Muscle layer of duodenum (tissue), 2 donors: ENCODE data around the gene GNPNAT1.
A peak's percentile ranks its signal among the peaks of the same experiment; 100 is the strongest.
"Not testable (repeated sequence)": the region's sequence is repeated elsewhere in the genome, so short reads cannot be mapped to it uniquely, and the experiment has no call there.

Experiments used
- H3K27ac ChIP-seq: one replicate; pipeline ENCODE4 v1.7.0; 2013; ENCODE audit warnings: mild to moderate bottlenecking, low read length
- H3K27me3 ChIP-seq: one replicate; pipeline ENCODE4 v1.7.0; 2013; ENCODE audit warnings: low read depth, mild to moderate bottlenecking, control low read depth, low read length
- H3K36me3 ChIP-seq, 2 donors: one replicate each; pipeline ENCODE4 v1.7.0; 2013; ENCODE audit warnings: low read length in 2 of 2, control low read depth in 1 of 2, mild to moderate bottlenecking in 1 of 2; ENCODE audit not compliant: insufficient read depth in 2 of 2, control insufficient read depth in 1 of 2
- H3K4me1 ChIP-seq, 2 donors: one replicate each; pipeline ENCODE4 v1.7.0; 2013; ENCODE audit warnings: low read length in 2 of 2, mild to moderate bottlenecking in 2 of 2, control low read depth in 1 of 2, moderate library complexity in 1 of 2; ENCODE audit not compliant: insufficient read depth in 2 of 2, control insufficient read depth in 1 of 2
- H3K4me3 ChIP-seq, 2 donors: one replicate each; pipeline ENCODE4 v1.7.0; 2013; ENCODE audit warnings: low read length in 2 of 2, low read depth in 1 of 2, mild to moderate bottlenecking in 1 of 2
- H3K9me3 ChIP-seq, 2 donors: one replicate each; pipeline ENCODE4 v1.7.0; 2013; ENCODE audit warnings: low read length in 2 of 2, control low read depth in 1 of 2, mild to moderate bottlenecking in 1 of 2; ENCODE audit not compliant: control insufficient read depth in 1 of 2
- donor health status: healthy.

GNPNAT1 gene

GRCh38 chr14:52755607-52756316 lies 35.6 kb downstream of the GNPNAT1 start:
- H3K27me3 ChIP-seq: no peaks in the 10 kb centered on the region
- no peaks in the 10 kb centered on the region for H3K4me1 ChIP-seq
- H3K27ac ChIP-seq: no peak overlapping the region
- H3K36me3 ChIP-seq: peaks cover 3% of the 10 kb centered on the region in 2 donors
- H3K9me3 ChIP-seq: no peaks in the 10 kb centered on the region
- no peak overlapping the region for H3K4me3 ChIP-seq

GRCh38 chr14:52748647-52749292 lies 42.6 kb downstream of the GNPNAT1 start:
- Histone ChIP-seq H3K4me1 (no peaks in the 10 kb centered on the region), H3K27ac (no peak overlapping the region), H3K27me3 (no peaks in the 10 kb centered on the region), H3K4me3 (no peak overlapping the region), H3K36me3 (peaks cover 9 to 19% of the 10 kb centered on the region in 2 donors), H3K9me3 (no peaks in the 10 kb centered on the region)

GRCh38 chr14:52741865-52742264 lies 49.5 kb downstream of the GNPNAT1 start:
- Histone ChIP-seq H3K4me3 (no peak overlapping the region), H3K27me3 (no peaks in the 10 kb centered on the region), H3K27ac (peak overlapping the region; percentile 71), H3K4me1 (peaks cover 0 to 4% of the 10 kb centered on the region in 2 donors), H3K9me3 (no peaks in the 10 kb centered on the region), H3K36me3 (peaks cover 4 to 9% of the 10 kb centered on the region in 2 donors)

GRCh38 chr14:52740751-52741150 lies 50.7 kb downstream of the GNPNAT1 start:
- no peaks in the 10 kb centered on the region for H3K9me3 ChIP-seq
- peaks cover 4% of the 10 kb centered on the region in 2 donors for H3K36me3 ChIP-seq
- no peaks in the 10 kb centered on the region for H3K27me3 ChIP-seq
- H3K27ac ChIP-seq: no peak overlapping the region
- no peak overlapping the region for H3K4me3 ChIP-seq
- peaks cover 3 to 4% of the 10 kb centered on the region in 2 donors for H3K4me1 ChIP-seq

GRCh38 chr14:52738409-52738808 lies 53.0 kb downstream of the GNPNAT1 start:
- H3K27me3 ChIP-seq: no peaks in the 10 kb centered on the region
- no peaks in the 10 kb centered on the region for H3K9me3 ChIP-seq
- no peak overlapping the region for H3K27ac ChIP-seq
- peaks cover 3 to 4% of the 10 kb centered on the region in 2 donors for H3K4me1 ChIP-seq
- H3K4me3 ChIP-seq: no peak overlapping the region
- H3K36me3 ChIP-seq: no peaks in the 10 kb centered on the region

- H3K4me1 ChIP-seq: peaks cover 0 to 10% of the 10 kb centered on the region in 2 donors
- H3K27me3 ChIP-seq: no peaks in the 10 kb centered on the region
- no peaks in the 10 kb centered on the region for H3K36me3 ChIP-seq
- H3K27ac ChIP-seq: no peak overlapping the region
- H3K9me3 ChIP-seq: no peaks in the 10 kb centered on the region
- no peak overlapping the region for H3K4me3 ChIP-seq
Measured at GRCh38 chr14:52735921-52736489, 55.4 kb downstream of the GNPNAT1 start.

- no peaks in the 10 kb centered on the region for H3K36me3 ChIP-seq
- no peak overlapping the region for H3K4me3 ChIP-seq
- no peak overlapping the region for H3K27ac ChIP-seq
- no peaks in the 10 kb centered on the region for H3K9me3 ChIP-seq
- peaks cover 0 to 11% of the 10 kb centered on the region in 2 donors for H3K4me1 ChIP-seq
- no peaks in the 10 kb centered on the region for H3K27me3 ChIP-seq
Measured at GRCh38 chr14:52733824-52734223, 57.6 kb downstream of the GNPNAT1 start.

GRCh38 chr14:52730709-52731111 lies 60.7 kb downstream of the GNPNAT1 start:
- H3K9me3 ChIP-seq: no peaks in the 10 kb centered on the region
- H3K36me3 ChIP-seq: peaks cover 8 to 25% of the 10 kb centered on the region in 2 donors
- H3K4me1 ChIP-seq: peaks cover 0 to 8% of the 10 kb centered on the region in 2 donors
- peak overlapping the region; percentile 58 to 76 for H3K4me3 ChIP-seq
- H3K27me3 ChIP-seq: no peaks in the 10 kb centered on the region
- H3K27ac ChIP-seq: peak overlapping the region; percentile 77

- H3K4me1 ChIP-seq: peaks cover 0 to 8% of the 10 kb centered on the region in 2 donors
- H3K27ac ChIP-seq: peak within 1 kb of the TSS; percentile 80
- H3K4me3 ChIP-seq: peak within 1 kb of the TSS; percentile 58 to 76
- H3K9me3 ChIP-seq: no peaks in the 10 kb centered on the region
- no peaks in the 10 kb centered on the region for H3K27me3 ChIP-seq
- H3K36me3 ChIP-seq: peaks cover 8 to 31% of the 10 kb centered on the region in 2 donors
Measured at GRCh38 chr14:52729925-52730708, 61.3 kb downstream of the GNPNAT1 start, which contains the start of gene STYX. Gene STYX, plus strand, starts transcription at chr14:52730166. Its CDS starts 309 bp downstream, at chr14:52730475.

- Histone ChIP-seq H3K27ac (peak overlapping the region; percentile 80), H3K9me3 (no peaks in the 10 kb centered on the region), H3K36me3 (peaks cover 8 to 37% of the 10 kb centered on the region in 2 donors), H3K4me3 (peak overlapping the region; percentile 55 to 76), H3K4me1 (peaks cover 0 to 8% of the 10 kb centered on the region in 2 donors), H3K27me3 (no peaks in the 10 kb centered on the region)
Measured at GRCh38 chr14:52729585-52729924, 61.9 kb downstream of the GNPNAT1 start.

GRCh38 chr14:52729035-52729434 lies 62.4 kb downstream of the GNPNAT1 start:
- H3K4me1 ChIP-seq, H3K4me3 ChIP-seq, H3K27me3 ChIP-seq, H3K9me3 ChIP-seq, H3K27ac ChIP-seq: not testable (repeated sequence)
- peaks cover 13 to 42% of the 10 kb centered on the region in 2 donors for H3K36me3 ChIP-seq
